NCI-H1417 treated with DMSO at 0.1 percent for 48 hours (cell line): ENCODE results near the gene UCHL3.

Experiments
- DNase-seq: peaks from one replicate; lab custom pipeline; 2025; lab: John Stamatoyannopoulos, UW

UCHL3 gene

DNA sequence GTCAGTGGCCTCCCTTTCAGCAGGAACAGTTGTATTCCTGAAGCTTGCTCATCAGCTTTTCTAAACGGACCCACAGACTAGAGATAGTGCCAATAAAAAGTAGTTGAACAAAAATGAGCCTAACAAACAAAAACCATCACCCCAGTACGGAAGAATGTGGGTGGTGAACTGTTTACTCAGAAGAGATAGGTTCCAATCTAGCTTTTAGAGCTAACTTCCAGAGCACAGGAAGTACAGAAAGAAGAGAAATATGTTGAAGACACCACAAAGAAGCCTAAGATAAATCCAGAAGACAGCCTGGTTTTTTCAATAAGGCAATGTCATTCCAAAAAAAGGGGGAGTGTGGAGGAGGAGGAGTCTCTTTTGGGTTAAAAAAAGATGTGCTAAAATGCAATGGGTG, 83.7 kb downstream of the UCHL3 start:
- no peak for DNase-seq

DNA sequence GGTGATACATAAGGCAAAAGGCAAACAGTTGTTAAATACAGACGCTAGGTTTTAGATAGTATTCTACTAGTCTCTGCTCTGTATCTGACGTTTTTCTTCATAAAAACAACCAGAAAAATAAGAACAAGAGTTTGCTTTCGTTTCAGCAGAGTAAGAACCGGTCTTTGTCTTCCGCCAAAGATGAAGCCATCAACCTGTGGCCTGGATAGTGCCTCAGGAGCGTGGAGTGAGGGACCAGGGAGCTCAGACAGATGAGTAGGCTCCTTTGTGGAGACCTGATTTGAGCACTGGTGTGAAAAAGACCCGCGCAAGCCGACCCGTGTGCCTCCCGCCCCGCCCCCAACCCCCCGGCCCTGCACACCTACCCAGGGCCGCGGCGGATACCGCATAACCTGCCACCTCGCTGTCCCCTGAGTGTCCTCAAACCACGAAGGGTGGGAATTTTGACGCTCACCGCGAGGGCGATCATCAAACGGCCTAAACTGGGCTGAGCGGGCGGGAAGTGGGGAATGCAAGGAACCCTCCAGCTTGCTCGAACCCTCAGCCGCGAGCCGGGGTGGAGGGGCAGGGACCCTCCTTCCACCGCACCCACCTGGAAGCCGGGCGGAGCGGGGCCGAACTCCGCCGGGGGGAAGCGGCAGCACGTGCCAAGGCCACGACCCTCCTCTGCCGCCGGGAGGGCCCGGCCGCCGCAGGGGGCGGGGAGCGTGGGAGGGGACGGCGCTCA, 85.7 kb downstream of the UCHL3 start:
- no peak for DNase-seq

DNA sequence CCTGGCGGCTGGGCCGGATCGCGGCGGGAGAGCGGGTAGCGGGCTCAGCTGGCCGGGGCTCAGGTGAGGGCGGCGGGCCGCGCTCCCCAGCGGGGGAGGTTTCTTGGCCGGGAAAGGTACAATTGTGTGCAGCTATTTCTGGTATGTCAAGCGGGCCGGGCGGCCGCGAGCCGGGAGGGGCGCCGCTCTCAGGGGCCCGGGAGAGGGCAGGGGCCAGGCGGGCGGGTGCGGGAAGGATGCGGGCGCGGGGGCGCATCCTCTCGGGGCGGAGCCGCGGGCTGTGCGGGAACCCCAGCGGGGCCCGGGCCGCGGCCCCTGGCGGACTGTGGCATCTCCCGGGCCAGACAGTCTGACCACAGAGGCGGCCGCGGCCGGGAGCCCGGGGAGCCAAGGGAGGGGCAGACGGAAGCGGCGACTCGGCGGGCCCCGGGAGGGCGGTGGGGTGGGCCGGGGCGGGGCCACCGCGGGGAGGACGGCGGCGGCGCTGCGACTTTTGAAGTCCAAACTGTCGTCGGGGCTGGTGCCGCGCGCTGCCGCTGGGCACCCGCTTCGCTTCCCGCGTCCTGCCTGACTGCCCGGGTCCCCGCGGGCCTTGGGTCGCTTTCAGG, 86.3 kb downstream of the UCHL3 start, which contains the start of gene LMO7:
Gene LMO7, plus strand, starts transcription at position 503 of the 608 bp plus-strand sequence. CDS start 328 bp downstream, outside the sequence.
- DNase-seq = no peak

DNA sequence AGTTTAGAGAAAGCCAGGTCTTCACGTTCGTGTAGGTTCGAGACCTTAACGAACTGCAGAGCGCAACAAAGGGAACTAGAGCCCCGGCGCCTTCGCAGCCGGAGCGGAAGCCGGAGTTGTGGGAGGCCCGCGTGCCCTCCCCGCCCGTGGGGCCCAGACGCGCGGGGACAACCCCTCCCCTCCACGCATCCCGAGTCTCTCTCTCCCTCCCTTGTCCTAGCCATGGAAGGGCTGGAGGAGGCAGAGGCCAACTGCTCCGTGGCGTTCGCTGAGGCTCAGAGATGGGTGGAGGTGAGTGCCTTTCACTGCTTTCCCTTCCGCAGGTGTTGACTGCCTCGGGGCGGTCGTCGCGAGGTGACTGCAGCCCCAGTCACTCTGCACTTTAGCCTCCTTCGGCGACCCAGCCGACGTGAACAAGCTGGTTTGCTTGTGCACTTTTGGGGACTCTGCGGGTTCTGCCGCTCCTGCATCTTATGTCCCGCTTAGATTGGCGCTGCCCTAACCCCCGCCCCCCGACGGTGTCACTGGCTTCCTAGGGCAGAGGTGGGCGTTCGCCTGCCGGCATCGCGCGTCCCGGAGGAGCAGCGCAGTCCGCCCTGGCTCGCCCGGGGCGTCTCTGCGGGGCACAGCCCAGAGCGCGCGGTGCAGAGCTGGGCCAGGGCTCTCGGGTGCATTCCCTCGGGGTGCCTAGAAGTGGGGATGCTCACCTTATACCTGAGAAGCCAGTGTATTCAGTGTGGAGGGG, 87.0 kb downstream of the UCHL3 start:
- no peak for DNase-seq

DNA sequence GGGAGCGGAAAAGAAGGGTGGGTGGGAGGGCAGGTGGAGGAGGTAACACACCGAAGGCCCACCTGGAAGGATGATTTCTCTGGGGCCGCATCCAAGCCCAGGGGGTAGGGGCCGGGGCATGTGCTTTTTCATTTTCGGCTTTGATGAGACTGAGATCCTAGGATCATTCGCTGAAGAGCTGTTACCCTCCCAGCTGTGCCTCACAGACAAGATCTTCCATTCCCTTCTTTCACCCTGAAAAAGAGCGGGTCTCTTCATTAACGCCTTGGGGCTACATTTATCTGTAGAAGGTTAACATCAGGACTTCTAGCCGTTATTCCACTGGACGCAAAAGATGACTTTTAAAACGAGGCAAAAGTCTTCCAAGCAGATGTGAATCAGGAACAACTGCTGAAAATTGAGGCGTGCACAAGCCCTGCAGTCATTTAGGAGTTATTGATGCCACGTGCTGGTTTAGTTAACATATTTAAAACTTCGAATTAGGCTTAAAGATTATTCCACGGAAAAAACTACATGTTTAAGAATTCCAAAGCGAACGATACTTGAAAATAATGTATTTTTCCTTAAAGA, 87.7 kb downstream of the UCHL3 start:
- DNase-seq = no peak

DNA sequence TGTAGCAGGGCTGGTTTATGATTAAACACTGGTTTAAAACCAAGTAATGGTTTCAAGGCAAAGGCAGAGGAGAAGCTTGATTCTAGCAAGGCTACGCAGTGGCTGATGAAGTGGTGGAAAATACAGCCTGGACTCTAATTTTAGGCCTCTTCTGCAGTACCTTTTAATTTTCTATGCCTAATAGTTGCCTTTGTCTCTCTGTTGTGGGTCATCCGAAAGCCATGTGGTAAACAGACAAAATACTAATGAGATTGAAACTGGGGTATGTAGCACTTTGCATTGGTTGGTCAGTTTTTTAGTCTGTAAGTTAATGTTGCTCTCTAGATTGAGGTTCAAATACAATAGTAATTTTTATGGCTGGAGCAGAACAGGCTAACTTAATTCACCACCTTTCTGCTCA, 89.9 kb downstream of the UCHL3 start:
- DNase-seq = no peak

DNA sequence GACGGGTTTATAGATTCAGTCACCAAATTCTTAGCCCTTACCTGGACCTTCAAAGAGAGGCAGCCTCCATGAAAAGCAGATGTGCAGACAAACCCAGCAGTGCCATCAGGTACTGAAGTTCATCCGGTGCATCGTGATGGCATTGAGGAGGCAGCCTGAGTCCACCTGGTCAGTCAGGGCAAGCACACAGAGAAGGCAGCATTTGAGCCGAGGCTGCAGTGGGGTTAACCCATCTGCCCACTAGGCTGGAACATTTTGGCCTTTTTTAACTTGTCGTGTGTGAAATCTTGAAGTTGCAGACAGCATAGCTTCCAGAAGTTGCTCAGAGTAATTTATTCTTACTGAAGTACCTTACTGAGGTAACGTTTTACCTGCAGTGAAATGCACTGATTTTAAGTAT, 91.4 kb downstream of the UCHL3 start:
- no peak for DNase-seq

DNA sequence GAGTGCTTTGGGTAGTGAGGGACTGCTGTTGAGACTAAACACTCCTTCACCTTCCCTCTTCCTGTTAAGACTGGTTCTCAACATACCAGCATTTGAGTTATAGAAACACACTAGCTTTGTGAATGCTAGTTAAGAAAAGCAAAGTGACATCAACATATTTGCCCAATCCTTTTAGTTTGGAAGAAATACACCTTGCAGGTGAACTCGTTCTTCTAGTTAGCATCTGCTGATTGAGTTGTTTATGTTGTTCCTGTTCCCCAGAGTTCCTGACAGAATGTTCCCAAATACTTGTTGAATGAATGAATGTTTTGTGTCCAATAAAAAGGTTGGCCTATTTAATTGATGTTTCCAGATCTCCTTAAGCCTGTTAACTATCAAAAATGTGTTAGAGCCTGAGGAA, 93.6 kb downstream of the UCHL3 start:
- DNase-seq = no peak

DNA sequence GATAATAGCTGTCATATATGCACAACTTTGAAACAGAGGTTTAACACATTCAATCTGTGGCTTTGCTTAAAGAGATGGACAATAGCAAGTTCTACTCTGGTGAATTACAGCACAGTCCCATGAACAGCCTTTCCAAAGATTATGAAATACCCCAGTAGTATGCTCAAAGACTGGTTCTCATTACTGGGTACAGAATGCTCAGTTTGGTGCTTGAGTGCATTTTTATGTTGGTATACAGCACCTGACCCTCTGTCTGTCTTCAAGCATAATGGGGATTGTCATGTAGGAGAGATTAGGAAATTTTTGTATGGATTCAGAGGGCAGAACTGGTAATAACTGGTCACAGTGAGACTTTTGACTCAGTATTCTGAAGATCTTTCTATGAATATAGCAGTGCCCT, 94.1 kb downstream of the UCHL3 start:
- DNase-seq = no peak

DNA sequence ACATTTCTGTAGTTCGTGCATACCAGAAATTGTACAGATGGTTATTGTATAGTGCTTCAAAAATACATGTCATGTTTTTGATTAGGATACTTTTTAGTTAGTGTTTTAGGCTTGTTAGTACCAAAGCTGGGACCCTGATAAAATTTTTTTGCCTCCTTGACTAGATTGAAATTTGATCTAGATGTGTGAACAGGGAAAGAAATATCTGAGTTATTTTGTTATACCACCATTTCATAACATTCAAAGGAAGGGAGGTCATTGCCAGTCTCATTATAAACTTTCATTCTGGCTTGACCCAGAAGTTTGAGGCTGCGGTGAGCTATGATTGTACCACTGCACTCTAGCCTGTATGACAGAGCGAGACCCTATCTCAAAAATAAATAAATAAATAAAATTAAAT, 95.5 kb downstream of the UCHL3 start:
- no peak for DNase-seq

DNA sequence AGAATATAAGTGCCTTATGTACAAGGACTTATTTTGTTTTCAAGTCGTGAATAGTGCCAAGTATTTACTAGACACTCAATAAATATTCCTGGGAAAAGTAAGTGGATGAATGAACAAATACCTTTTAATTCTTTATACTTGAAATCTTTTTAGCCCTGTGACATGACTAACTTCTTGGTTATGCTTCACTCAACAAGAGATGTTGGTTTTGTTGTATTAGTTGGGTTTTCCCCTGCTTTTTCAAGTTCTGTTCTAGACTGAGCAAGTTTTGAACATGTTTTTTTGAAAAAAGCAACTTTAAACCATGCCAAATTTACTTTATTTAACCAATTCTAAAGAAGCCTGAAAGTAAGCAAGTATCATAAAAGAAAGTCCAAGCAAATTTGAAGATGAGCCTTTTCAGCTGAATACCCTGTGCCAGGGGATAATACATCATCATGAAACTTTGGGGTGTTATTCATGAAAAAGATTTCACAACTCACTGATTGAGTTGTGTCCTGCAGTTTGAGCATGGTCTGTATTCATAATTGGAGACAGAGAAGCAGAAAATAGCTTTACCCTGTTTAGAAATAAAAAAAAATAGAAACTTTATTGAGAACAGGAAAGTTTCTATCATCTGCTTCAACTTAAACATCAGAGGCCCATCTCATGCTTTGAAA, 97.7 kb downstream of the UCHL3 start:
- no peak for DNase-seq

DNA sequence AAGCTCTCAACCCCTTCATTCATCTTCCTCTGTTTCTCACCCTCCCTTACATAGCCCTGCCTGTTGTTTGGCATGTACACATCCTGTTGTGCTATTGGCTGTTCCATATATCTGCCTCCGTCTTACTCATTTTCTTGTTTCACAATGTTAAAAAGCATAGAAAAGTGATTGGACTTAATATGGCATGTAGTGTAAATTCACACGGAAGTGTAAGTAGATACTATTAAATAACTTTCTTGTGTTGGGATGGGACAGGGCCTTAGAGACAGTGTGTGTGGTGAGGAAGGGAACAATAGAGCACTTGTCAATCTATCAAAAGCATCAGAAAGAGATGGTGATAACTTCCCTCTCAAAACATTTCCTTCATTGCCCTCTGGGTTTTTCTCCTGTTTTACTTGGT, 98.9 kb downstream of the UCHL3 start:
- DNase-seq = no peak

DNA sequence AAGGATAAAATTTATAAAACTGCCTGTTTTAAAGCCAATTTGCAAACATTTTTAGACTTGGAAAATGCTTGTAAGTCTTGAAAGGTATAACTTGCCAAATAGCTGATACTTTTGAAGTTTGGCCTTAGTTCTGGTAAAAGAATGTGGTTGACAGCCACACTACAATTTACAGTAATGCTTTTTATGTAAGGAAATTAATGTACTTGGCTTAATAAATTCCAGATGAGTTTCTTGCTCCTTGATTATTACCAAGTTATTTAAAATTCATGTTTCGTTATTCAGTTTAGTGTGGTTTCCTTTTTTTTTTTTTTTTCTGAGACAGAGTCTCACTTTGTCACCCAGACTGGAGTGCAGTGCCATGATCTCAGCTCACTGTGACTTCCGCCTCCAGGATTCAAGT, 101.4 kb downstream of the UCHL3 start:
- DNase-seq = no peak

DNA sequence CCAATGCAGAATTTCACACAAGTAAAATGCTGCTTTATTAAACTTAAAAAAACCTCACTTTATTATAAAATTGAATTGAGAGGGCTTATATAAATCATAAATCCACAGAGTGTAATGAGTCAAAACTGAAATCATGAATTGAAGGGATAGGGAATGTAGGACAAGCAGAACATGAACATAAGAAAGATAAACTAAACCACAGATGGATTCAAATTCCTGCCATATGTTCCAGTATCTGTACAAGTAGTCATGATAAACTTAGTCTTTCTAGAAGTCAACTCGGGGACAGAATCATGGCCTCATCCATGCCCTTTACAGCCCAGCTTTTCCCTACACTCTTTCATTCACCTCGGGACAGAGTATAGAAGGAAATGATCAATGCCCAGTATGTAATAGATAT, 103.1 kb downstream of the UCHL3 start:
- no peak for DNase-seq
